Ovary (tissue), 9 donors: ENCODE data around the gene DNAJB9. TPM values are rescaled to one million over a fixed set of nuclear protein-coding genes. Genes with fewer than 3 reads are reported as not detected.

Source experiments
- DNase-seq, 5 donors: peaks; one replicate each; pipeline ENCODE4 v3.0.0-alpha.2; 2019 to 2020
- H3K27ac ChIP-seq, 2 donors: fragments of 200-600 bp; one replicate each; pipeline versions ENCODE4 v1.5.1 to v1.8.0; 2019 to 2022
- H3K27me3 ChIP-seq: fragments of 200-600 bp; one replicate; pipeline ENCODE4 v1.8.0; 2022
- H3K36me3 ChIP-seq: fragments of 200-600 bp; sonication (generic); one replicate; pipeline ENCODE4 v1.5.1; 2019
- H3K4me1 ChIP-seq: one replicate; pipeline ENCODE4 v1.8.1; 2013; ENCODE audit warnings: mild to moderate bottlenecking, moderate library complexity; ENCODE audit not compliant: insufficient read depth
- H3K4me3 ChIP-seq: fragments of 200-600 bp; sonication (generic); one replicate; pipeline ENCODE4 v1.5.1; 2017
- H3K9me3 ChIP-seq, 2 donors: fragments of 200-600 bp in 1 of 2; sonication (generic) in 1 of 2; one replicate each; pipeline versions ENCODE4 v1.5.1 to v1.8.1; 2013 to 2019; ENCODE audit warnings: mild to moderate bottlenecking in 1 of 2, moderate library complexity in 1 of 2
- EP300 ChIP-seq: sonication (generic); formaldehyde crosslinking; IDR thresholded peaks from one replicate; pipeline ENCODE4 v1.6.1; 2017; ENCODE audit warnings: antibody characterized with exemption
- POLR2A ChIP-seq: fragments of 450-650 bp; IDR thresholded peaks from one replicate; pipeline ENCODE4 v1.6.1; 2017; ENCODE audit warnings: antibody characterized with exemption, mild to moderate bottlenecking, moderate library complexity
- WGBS, 3 donors: extraction: QIAGEN DNeasy Blood & Tissue Kit in 1 of 3; methylation state at CpG; one replicate each; pipeline versions ENCODE4 v1.1.5 to v1.1.7; 2013 to 2017; 5-methylcytosine and 5-hydroxymethylcytosine counted together
- intact Hi-C, 4 donors: fragments of 100-400 bp; cut with DNase I; formaldehyde crosslinking; loops; one replicate each; pipeline versions ENCODE4 v1.11.0 to v1.15.1; 2022 to 2023
- polyA plus RNA-seq, 2 donors: library from polyadenylated mRNA; stranded (reverse); fragments of 200-250 nt in 1 of 2; fragments of 350-450 nt in 1 of 2; fragmentation: Illumina TruSeq in 1 of 2; extraction: RNeasy Lipid Tissue Mini Kit (QIAGEN cat#74804) in 1 of 2; gene quantifications; one replicate each; pipeline ENCODE4 v1.2.3, GENCODE V29; 2013 to 2014
- total RNA-seq, 7 donors: library from RNA; depleted of rRNA in 2 of 7; stranded (reverse); fragments of >200 nt in 2 of 7; fragmentation: NEBNext Ultra II Directional in 3 of 7; extraction: Animal tissue kit (Norgen Biotek cat#: 25700) in 3 of 7; gene quantifications; one replicate each; pipeline versions ENCODE4 v1.1.0 to v1.2.4, GENCODE V29; 2016 to 2023
- TF ChIP-seq, protein P1 (sequence below), 3 donors: fragments of 450-650 bp in 2 of 3; fragments of 200-600 bp in 1 of 3; IDR thresholded peaks; one replicate each; pipeline versions ENCODE4 v1.5.1 to v1.8.0; 2016 to 2022; ENCODE audit warnings: antibody characterized with exemption in 3 of 3, mild to moderate bottlenecking in 1 of 3
- donor health status: DM: no; HTN: no; CAD: no; lungs with moderate emphysema.
- donor health status: DM: no; HTN: no; CAD: no.
- donor health status: Bipolar disorder and iron deficiency.
- donor health status: DM: yes; HTN: yes; CAD: no.
- donor health status: DM: no; HTN: no; CAD: no.
- donor health status: DM: yes; HTN: yes; CAD: no.

DNAJB9 gene
- total and polyA plus RNA-seq, 9 donors: 17.5 to 44.2 (median 24.0) TPM

DNA sequence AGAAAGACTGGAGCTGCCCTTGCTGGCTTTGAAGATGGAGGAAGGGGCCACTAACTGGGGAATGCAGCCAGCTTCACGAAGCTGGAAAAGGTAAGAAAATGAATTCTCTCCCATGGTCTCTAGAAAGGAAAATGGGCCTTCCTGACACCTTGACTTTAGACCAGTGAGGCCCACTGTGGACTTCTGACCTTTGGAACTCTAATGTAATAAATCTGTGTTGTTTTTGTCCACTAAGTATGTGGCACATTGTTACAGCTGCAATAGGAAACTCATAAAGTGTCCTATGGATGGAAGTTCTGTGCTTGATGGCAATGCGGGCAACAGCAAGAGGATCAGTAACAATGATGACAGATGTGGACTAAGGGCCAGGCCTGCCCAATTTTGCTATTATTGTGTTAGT is 20.9 kb downstream of the DNAJB9 start:
- no peak overlapping the region for H3K27ac ChIP-seq
- H3K36me3 ChIP-seq: no peaks in the 10 kb centered on the region
- TF ChIP-seq POLR2A: no peak
- WGBS, 3 donors: 83 to 88% (median 84%) methylated on average over 2 of the region's 2 CpGs
- H3K4me1 ChIP-seq: no peaks in the 10 kb centered on the region
- no peaks in the 10 kb centered on the region for H3K27me3 ChIP-seq
- H3K9me3 ChIP-seq: no peaks in the 10 kb centered on the region
- intact Hi-C loops: no loop called here
- no peak overlapping the region for H3K4me3 ChIP-seq
- no peak for DNase-seq

DNA sequence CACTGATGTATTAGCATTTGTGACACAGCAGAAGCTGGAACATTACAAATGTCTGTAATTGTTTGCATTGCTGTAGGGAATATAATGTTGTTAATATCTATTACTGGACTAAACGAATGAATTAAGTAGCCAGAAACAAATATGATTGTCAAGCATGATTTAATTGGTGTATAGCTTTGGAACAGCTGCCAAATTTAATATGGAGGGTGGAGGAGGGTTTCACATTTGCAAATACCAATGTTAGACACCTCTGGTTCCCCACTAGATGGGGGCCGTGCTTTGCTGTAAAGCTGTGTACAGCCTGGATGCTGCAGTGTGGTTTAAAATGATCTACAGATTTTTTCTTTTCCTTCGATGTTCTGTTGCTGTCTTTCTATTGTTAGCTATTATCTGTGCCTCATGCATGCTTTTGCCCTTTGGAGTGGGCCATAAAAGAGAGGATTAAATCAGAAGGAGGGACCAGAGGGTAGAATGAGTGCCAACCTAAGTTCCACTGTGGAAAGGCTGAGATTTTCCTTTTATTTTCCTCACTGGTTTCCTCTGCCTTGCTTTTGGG is 23.1 kb downstream of the DNAJB9 start:
- H3K36me3 ChIP-seq: no peaks in the 10 kb centered on the region
- no peaks in the 10 kb centered on the region for H3K9me3 ChIP-seq
- intact Hi-C loops: no loop called here
- no peaks in the 10 kb centered on the region for H3K4me1 ChIP-seq
- no peak for TF ChIP-seq POLR2A
- no peak for TF ChIP-seq EP300
- 7 to 11% (median 8%) methylated on average over 3 of the region's 3 CpGs for WGBS, 3 donors
- H3K4me3 ChIP-seq: no peak overlapping the region
- H3K27ac ChIP-seq: no peak overlapping the region
- no peaks in the 10 kb centered on the region for H3K27me3 ChIP-seq
- DNase-seq: no peak

DNA sequence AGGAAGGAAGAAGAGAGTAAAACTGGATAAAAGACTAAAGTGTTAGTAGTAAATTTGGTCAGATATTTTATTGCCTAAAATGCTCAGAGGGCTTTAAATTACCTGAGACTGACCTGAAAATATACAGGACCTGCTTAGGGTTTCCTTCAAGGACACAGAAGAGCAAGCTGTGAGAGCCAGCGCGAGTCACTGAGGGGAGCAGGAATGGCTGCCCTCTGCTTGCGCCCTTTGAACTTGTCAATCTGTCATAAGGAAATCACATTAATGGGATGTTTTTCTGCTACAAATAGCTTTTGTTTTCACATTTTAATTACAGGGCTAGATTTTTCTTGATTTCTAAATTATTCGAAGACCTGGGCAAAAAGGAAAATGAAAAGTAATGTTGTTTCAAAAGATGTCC is 26.9 kb downstream of the DNAJB9 start:
- H3K4me1 ChIP-seq: no peaks in the 10 kb centered on the region
- H3K27me3 ChIP-seq: no peaks in the 10 kb centered on the region
- 83 to 88% (median 85%) methylated on average over 4 of the region's 4 CpGs for WGBS, 3 donors
- no peak for DNase-seq
- no peak overlapping the region for H3K27ac ChIP-seq
- TF ChIP-seq EP300: no peak
- no peak for TF ChIP-seq POLR2A
- TF ChIP-seq, protein P1, sequence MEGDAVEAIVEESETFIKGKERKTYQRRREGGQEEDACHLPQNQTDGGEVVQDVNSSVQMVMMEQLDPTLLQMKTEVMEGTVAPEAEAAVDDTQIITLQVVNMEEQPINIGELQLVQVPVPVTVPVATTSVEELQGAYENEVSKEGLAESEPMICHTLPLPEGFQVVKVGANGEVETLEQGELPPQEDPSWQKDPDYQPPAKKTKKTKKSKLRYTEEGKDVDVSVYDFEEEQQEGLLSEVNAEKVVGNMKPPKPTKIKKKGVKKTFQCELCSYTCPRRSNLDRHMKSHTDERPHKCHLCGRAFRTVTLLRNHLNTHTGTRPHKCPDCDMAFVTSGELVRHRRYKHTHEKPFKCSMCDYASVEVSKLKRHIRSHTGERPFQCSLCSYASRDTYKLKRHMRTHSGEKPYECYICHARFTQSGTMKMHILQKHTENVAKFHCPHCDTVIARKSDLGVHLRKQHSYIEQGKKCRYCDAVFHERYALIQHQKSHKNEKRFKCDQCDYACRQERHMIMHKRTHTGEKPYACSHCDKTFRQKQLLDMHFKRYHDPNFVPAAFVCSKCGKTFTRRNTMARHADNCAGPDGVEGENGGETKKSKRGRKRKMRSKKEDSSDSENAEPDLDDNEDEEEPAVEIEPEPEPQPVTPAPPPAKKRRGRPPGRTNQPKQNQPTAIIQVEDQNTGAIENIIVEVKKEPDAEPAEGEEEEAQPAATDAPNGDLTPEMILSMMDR (IDR thresholded peaks at IDR 0.05): no peak
- intact Hi-C loops: no loop called here
- no peaks in the 10 kb centered on the region for H3K36me3 ChIP-seq
- no peaks in the 10 kb centered on the region for H3K9me3 ChIP-seq
- H3K4me3 ChIP-seq: no peak overlapping the region

DNA sequence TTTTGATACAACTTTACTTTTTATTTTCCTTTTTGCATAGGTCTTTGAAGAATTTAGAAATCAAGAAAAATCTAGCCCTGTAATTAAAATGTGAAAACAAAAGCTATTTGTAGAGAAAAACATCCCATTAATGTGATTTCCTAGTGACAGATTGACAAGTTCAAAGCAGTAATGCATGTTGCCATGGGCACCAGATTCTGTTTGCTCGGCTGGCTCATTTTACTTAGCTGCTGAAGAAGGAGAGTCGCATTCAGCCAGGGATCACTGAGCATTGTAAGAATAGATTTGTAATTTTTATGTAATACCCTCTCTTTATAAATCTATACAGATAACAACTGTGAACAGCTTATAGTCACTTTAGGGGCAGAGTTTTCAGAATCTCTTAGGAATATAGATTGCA is 28.5 kb downstream of the DNAJB9 start:
- no peak overlapping the region for H3K27ac ChIP-seq
- H3K9me3 ChIP-seq: no peaks in the 10 kb centered on the region
- DNase-seq: no peak
- no peaks in the 10 kb centered on the region for H3K4me1 ChIP-seq
- TF ChIP-seq EP300 (no peak), POLR2A (no peak)
- TF ChIP-seq, protein P1 (IDR thresholded peaks at IDR 0.05): no peak
- WGBS, 3 donors: 78 to 89% (median 85%) methylated on average over 2 of the region's 2 CpGs
- intact Hi-C loops: no loop called here
- H3K27me3 ChIP-seq: no peaks in the 10 kb centered on the region
- H3K36me3 ChIP-seq: no peaks in the 10 kb centered on the region
- H3K4me3 ChIP-seq: no peak overlapping the region

DNA sequence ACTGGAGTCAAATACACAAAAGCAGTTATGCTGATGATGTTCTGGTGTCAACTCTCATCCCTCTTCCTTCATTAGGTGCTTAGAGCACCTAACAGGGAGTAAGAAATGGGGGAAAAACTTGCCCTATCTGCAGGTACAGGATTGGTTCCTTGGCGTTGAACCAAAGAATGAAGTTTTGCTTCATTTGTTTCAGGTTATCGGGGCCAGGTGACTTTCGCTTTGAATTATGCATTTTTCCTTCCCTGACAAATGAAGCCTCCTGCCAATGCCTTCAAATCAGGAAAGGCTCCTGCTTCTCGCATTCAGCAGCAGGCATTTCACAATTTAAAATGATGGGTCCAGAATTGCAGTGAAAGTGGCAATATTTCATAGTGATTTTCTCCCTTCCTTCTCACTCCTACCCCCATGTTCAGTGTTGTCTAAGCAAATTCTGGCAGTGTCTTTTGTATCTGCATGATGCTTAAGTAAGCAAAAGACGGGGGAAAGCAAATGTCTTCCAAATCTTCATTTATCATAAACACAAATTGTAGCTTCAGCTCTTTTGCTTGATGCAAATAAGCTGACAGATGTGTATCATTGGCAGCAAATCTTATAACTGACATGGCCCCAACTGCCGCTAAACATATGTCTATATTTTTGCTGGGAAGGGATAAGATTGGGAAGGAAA is 29.4 kb downstream of the DNAJB9 start:
- 83 to 86% (median 85%) methylated on average over 6 of the region's 6 CpGs for WGBS, 3 donors
- Histone ChIP-seq H3K4me1 (no peaks in the 10 kb centered on the region), H3K27ac (no peak overlapping the region), H3K9me3 (no peaks in the 10 kb centered on the region), H3K4me3 (no peak overlapping the region), H3K36me3 (no peaks in the 10 kb centered on the region), H3K27me3 (no peaks in the 10 kb centered on the region)
- DNase-seq: no peak
- intact Hi-C loops: no loop called here
- TF ChIP-seq, protein P1 (IDR thresholded peaks at IDR 0.05): no peak
- TF ChIP-seq POLR2A: no peak
- no peak for TF ChIP-seq EP300
